Stimulated activated CD8-positive, alpha-beta memory T cell treated with anti-CD3 and anti-CD28 coated beads, Interleukin-15, amount 100 ng/mL, for 24 hours (primary cell): ENCODE measurements around the gene ARMC10.
"Not testable (repeated sequence)": the region's sequence is repeated elsewhere in the genome, so short reads cannot be mapped to it uniquely, and the experiment has no call there.

Source experiments
- DNase-seq: peaks from one replicate; pipeline ENCODE4 v3.0.0-alpha.2; 2020; ENCODE audit warnings: low read depth

Gene ARMC10

GRCh38 chr7:103074519-103075336, at the start of gene ARMC10, which contains the start of gene FBXL13:
Gene ARMC10, plus strand, starts transcription at chr7:103075140. Its CDS starts 133 bp downstream, at chr7:103075273.
Gene FBXL13, minus strand, starts transcription at chr7:103074796.
- DNase-seq, result peak; percentile 84

- DNase-seq, result no peak
Measured at GRCh38 chr7:103025341-103025740, 49.6 kb upstream of the ARMC10 start.

GRCh38 chr7:103031024-103031423, 43.9 kb upstream of the ARMC10 start:
- DNase-seq, result no peak

GRCh38 chr7:103031781-103032180, 43.2 kb upstream of the ARMC10 start:
- DNase-seq, result no peak

- DNase-seq, result not testable (repeated sequence)
Measured at GRCh38 chr7:103034318-103034717, 40.6 kb upstream of the ARMC10 start.

GRCh38 chr7:103037476-103037822, 37.5 kb upstream of the ARMC10 start:
- no peak for DNase-seq

- DNase-seq, result not testable (repeated sequence)
Measured at GRCh38 chr7:103037823-103038739, 36.9 kb upstream of the ARMC10 start.

- DNase-seq, result not testable (repeated sequence)
Measured at GRCh38 chr7:103041815-103042214, 33.1 kb upstream of the ARMC10 start.

GRCh38 chr7:103048833-103049232, 26.1 kb upstream of the ARMC10 start:
- DNase-seq, result no peak

GRCh38 chr7:103051519-103051918, 23.4 kb upstream of the ARMC10 start:
- DNase-seq, result no peak

- not testable (repeated sequence) for DNase-seq
Measured at GRCh38 chr7:103056006-103056405, 18.9 kb upstream of the ARMC10 start.

- DNase-seq, result no peak
Measured at GRCh38 chr7:103058122-103058521, 16.8 kb upstream of the ARMC10 start.

GRCh38 chr7:103059471-103059870, 15.5 kb upstream of the ARMC10 start:
- DNase-seq, result no peak

- DNase-seq, result no peak
Measured at GRCh38 chr7:103063895-103064294, 11.0 kb upstream of the ARMC10 start.

- peak; percentile 6 for DNase-seq
Measured at GRCh38 chr7:103065667-103066066, 9.3 kb upstream of the ARMC10 start.

GRCh38 chr7:103068414-103069403, 6.2 kb upstream of the ARMC10 start:
- DNase-seq, result no peak

- DNase-seq, result no peak
Measured at GRCh38 chr7:103071000-103071399, 3.9 kb upstream of the ARMC10 start.

- no peak for DNase-seq
Measured at GRCh38 chr7:103073989-103074518, 886 bp upstream of the ARMC10 start.

- DNase-seq, result peak; percentile 41
Measured at GRCh38 chr7:103075337-103075918, 488 bp downstream of the ARMC10 start.

- DNase-seq, result no peak
Measured at GRCh38 chr7:103076764-103077163, 1.8 kb downstream of the ARMC10 start.

GRCh38 chr7:103077318-103077717, 2.4 kb downstream of the ARMC10 start:
- DNase-seq, result no peak
